HG03139 (cell line): ENCODE measurements around the gene SUPT3H.
"Not testable (repeated sequence)": the region's sequence is repeated elsewhere in the genome, so short reads cannot be mapped to it uniquely, and the experiment has no call there.

Experiments
- ATAC-seq: cut with Tn5 transposase; IDR thresholded peaks from one replicate; pipeline ENCODE4 v1.9.1; 2021; ENCODE audit not compliant: unreplicated experiment

SUPT3H gene

GRCh38 chr6:45326698-45327417 is 50.9 kb downstream of the SUPT3H start:
- no peak for ATAC-seq

DNA sequence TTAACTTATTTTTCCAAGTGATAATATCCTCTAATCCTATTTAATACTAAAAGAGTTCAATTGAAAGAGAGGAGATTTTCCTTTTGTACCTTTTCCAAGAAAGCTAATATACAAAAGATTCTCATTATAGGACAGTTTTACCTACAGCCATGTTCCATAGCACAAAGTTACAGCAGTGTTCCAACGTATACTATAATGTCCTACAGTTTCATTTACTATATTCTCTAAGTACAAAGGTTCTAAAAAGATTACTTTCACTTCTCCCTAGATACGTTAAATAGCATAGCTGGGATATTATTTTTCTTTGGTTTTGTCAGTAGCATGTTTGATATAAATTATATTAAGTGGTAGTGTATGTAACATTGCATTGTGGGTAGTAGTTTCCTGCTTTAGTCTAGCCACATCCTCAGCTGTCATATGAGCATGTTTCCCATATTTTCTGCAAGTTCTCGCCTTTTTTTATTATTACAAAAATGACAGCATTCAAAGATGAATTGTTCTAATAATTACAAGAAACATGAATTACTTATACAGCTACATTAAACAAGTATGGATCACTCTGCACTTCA is 54.0 kb downstream of the SUPT3H start:
- no peak for ATAC-seq

DNA sequence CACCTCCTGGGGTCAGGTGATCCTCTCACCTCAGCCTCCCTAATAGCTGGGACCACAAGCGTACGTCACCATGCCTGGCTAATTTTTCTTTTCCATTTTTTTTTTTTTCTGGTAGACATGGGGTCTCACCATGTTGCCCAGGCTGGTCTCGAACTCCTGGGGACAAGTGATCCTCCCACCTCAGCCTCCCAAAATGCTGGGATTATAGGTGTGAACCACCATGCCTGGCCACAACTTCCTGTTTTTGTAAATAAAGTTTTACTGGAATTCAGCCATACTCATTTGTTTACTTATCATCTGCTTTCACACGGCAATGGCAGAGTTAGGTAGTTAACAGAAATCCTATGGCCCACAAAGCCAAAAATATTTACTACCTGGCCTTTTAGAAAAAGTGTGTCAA is 57.4 kb downstream of the SUPT3H start:
- ATAC-seq: no peak

- ATAC-seq: no peak
Observed at GRCh38 chr6:45314146-45314545, 63.6 kb downstream of the SUPT3H start.

DNA sequence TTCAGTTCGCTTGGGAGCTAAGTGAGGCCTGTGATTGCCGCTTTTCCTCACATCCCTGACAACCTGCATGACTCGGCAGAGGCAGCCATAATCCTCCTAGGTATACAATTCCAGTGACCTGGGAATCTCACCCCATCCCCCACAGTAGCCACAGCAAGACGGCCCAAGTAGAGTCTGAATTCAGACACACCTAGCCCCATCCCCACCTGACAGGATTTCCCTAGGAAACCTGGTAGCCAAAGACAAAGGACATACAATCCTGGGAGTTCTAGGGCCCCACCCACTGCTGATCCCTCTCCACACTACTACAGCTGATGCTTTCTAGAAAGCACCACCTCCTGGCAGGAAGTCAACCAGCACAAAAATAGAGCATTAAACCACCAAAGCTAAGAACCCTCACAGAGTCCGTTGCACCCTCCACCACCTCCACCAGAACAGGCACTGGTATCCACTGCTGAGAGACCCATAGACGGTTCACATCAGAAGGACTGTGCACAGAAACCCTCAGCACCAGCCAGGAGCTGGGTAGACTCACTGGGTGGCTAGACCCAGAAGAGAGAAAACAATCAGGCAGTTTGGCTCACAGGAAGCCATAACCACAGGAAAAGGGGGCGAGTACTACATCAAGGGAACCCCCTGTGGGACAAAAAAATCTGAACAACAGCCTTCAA is 67.5 kb downstream of the SUPT3H start:
- no peak for ATAC-seq

- ATAC-seq: no peak
Observed at GRCh38 chr6:45305546-45305945, 72.2 kb downstream of the SUPT3H start.

DNA sequence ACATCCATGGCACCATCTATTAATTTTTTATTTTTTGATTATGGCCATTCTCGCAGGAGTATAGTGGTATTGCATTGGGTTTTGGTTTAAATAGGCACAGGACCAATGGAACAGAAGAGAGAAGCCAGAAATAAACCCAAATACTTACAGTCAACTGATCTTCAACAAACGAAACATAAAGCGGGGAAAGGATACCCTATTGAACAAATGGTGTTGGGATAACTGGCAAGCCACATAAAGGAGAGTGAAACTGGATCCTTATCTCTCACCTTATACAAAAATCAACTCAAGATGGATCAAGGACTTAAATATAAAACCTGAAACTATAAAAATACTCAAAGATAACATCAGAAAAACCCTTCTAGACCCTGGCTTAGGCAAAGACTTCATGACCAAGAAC is 74.9 kb downstream of the SUPT3H start:
- ATAC-seq: no peak

DNA sequence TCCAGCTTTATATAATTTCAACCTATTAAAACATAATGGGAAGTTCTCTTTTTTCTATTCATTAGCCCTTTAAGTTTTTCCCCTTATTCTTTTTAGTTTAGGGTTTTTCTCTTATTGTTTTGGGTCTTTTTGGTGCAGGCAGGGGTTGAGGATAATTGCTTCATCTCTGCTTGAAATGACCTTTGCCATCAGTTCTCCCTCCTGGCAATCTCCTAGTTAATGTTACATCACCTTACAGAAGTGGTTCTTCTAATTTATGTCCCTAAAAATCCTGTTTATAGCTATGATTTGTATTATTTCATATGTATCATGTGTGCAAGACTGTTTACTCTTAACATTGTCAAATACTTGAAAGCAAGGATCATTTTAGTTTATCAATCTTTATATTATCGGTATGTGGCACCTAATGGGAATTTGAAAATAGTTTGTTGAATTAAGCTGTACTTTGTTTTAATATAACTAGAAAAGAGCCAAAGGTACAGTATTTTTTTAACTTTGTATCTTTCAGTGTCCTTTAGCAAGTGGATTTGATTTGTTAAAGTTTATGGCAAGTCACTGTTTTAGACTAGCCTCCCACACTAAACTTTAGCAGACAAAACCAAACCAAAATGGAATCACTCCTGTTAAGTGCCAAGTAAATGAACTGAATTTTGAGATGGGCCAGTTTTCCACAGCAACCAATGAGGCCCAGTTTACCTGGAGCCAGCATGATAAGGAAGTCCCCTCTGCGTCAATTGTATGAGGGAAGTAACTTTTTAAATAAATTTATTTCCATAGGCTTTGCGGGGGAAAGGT is 76.2 kb downstream of the SUPT3H start:
- no peak for ATAC-seq

- no peak for ATAC-seq
Observed at GRCh38 chr6:45300736-45301135, 77.0 kb downstream of the SUPT3H start.

- no peak for ATAC-seq
Observed at GRCh38 chr6:45299096-45299581, 78.6 kb downstream of the SUPT3H start.

GRCh38 chr6:45297320-45297719 is 80.4 kb downstream of the SUPT3H start:
- ATAC-seq: no peak

- not testable (repeated sequence) for ATAC-seq
Observed at GRCh38 chr6:45294065-45294701, 83.6 kb downstream of the SUPT3H start.

- no peak for ATAC-seq
Observed at GRCh38 chr6:45293306-45293705, 84.4 kb downstream of the SUPT3H start.

DNA sequence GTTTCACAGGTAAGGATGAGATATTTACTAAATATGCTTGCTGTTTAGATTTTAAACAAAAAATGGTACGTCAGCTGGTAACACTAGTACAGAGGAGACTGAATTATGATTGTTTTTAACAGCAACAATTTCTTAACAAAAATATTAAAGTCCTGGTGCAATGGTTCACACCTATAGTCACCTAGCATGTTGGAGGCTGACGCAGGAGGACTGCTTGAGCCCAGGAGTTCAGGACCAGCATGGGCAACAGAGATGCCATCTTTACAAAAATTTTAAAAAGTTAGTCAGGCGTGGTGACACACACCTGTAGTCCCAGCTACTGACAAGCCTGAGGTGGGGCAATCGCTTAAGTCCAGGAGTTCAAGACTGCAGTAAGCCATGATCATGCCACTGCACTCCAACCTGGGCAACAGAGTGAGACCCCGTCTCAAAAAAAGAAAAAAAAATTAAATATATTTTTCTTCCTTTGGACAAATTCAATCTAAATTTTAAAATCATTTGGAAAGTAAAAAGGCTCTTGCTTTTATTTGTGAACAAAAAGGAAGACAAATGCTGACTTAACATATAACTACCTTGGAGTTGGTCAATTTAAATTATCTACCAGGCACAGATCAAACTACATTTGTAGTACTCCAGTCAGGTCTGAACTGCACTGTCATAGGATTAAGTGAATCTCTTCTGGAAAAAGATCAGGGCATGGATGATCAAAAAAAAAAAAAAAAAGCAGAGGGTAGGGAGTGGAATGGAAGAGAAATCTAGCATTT is 87.8 kb downstream of the SUPT3H start:
- ATAC-seq: no peak

- ATAC-seq: not testable (repeated sequence)
Observed at GRCh38 chr6:45286707-45287106, 91.0 kb downstream of the SUPT3H start.

GRCh38 chr6:45278367-45278766 is 99.4 kb downstream of the SUPT3H start:
- no peak for ATAC-seq

DNA sequence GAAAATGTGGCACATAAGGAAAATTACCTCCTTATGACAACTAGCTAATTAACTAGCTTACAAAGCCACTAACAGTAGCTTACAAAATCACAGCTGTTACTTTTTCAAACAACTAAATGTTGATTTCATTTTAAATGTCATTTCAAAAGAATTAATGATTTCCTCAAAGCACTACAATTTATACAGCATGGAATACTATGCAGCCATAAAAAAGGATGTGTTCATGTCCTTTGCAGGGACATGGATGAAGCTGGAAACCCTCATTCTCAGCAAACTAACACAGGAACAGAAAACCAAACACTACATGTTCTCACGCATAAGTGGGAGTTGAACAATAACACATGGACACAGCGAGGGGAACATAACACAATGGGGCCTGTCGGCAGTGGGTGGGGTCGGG is 100.0 kb downstream of the SUPT3H start:
- ATAC-seq: not testable (repeated sequence)

GRCh38 chr6:45275358-45275757 is 102.4 kb downstream of the SUPT3H start:
- no peak for ATAC-seq

DNA sequence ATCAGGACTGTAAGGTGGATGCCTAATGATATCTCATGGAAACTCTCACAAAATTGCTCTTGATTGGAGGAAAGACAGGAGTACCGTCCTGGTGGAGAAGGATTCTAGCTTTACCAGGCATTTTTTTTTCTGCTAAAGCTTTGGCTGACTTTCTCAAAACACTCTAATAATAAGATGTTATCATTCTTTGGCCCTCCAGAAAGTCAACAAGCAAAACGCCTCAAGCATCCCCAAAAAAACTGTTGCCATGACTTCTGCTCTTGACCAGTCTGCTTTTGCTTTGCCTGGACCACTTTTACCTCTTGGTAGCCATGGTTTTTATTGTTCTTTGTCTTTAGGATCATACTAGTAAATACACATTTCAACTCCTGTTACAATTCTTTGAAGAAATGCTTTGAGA is 105.1 kb downstream of the SUPT3H start:
- no peak for ATAC-seq

DNA sequence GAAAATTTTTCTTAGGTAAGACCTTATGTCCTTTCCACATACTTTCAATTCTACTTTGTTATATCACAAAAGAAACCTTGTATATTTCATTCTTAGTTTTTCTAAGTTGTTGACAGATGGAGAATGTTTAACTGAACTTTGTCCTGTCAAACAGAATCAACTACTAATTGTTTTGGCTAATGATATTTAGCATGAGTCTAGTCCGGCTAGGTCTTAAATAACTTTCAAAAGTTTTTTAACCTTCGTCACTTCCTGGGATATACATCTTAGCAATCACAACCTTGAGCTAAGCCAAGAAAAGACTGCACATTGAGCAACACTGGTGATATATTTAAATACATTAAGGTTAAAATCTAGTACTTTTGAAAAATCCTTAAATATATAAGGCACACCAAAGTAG is 112.5 kb downstream of the SUPT3H start:
- ATAC-seq: no peak
